ENCODE data around the gene PDE4D.

The PDE4D gene

GRCh38 chr5:59251627-59252026, 641.9 kb downstream of the PDE4D start:
- DNase-seq (ENCODE audit: low spot score): no peak

GRCh38 chr5:59249726-59250125, 643.8 kb downstream of the PDE4D start:
- no peak for DNase-seq (ENCODE audit: low spot score)

GRCh38 chr5:59249160-59249559, 644.4 kb downstream of the PDE4D start:
- DNase-seq (ENCODE audit: low spot score): no peak

GRCh38 chr5:59246882-59247281, 646.6 kb downstream of the PDE4D start:
- DNase-seq (ENCODE audit: low spot score): no peak

GRCh38 chr5:59246145-59246869, 647.2 kb downstream of the PDE4D start:
- no peak for DNase-seq (ENCODE audit: low spot score)

GRCh38 chr5:59245198-59245597, 648.3 kb downstream of the PDE4D start:
- no peak for DNase-seq (ENCODE audit: low spot score)

DNA sequence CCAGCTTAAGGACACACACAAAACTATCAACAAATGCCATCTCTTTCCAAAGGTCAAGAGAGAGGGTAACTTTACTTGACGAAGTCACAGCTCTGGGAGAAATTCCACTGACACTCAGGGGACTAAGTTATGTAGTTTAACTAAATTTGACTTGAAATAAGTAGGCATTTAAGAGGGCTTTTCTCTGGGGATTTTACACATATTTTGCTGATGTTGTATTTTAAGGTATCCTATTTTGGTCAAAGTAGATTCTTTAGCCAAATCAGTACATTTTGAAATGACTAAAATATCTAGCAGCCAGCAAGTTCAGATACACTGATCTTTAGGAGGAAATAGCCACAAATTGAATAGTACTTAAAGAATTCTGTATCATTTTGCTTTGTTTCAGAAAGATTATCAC, 652.0 kb downstream of the PDE4D start:
- no peak for DNase-seq (ENCODE audit: low spot score)

DNA sequence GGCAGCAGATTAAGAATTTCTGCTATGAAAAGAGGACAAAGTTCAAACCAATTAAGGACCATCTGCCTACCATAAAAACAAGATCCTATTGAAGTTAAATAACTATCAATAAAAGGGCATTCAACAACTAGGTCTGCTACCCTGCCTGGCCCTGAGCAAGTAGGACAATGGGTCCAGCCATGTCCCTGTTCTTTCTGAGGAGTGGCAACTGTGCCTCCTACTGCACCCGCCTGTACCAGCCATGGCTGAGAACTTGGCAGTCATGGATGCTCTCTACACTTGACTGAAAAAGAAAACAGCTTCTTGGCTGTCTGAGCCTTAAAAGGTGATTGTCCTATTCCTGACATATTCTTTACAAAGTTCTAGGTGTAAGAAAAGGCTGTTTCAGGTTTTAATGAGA, 652.4 kb downstream of the PDE4D start:
- DNase-seq (ENCODE audit: low spot score): no peak

DNA sequence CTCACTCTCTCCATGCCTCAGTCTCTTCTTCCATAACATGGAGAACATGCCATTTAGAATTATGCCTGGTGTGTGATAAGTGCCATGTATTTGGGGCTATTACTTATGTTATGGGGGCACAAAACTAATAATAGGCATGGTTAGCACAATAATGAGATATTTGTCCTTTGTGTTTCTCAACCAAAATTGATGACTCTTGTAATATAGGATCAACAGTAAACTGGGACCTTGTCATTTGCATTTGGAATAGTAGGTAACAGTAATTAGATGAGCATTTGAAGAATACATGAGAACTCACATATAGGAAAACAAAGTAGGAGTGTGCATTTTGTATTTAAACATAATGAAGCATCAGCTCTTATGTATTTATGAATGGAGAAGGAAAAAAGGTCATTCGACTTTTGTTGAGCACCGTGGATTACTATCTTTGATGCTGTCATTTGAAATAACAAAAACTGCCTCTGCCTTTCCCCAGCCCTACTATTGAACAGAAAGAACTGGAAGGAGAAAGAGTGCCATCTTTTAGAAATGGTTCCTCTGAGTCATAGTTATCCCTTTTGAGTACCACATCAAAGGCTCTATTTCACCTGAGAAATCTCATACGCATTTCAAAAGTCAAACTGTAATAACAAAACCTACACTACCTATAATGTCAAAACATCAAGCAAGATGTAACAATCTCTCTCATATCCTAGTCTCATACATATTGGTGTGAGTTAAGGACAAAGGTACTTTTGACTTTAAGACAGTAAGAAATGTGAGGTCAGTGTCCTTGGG, 655.2 kb downstream of the PDE4D start:
- peak; percentile 3 for DNase-seq (ENCODE audit: low spot score)

- DNase-seq (ENCODE audit: low spot score): no peak
These were observed 656.5 kb downstream of the PDE4D start for GRCh38 chr5:59236986-59237385.

DNA sequence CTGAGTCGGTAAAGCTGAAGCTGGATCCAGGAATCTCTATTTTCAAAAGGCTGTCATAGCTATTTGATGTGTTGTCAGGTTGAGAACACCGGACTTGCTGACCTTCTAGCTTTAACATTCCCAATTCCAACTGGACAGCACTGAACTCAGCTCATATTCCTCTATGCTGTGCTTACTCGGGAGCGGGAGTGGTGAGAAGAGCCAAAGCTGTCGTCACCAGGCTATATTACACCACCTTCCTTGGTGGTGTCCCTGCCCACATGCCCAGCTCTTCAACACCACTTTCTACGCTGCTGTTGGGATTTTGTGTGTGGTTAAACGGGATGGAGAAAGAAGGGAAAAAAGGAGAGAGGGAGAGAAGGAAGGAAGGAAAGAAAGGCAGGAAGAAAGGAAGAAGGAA, 657.1 kb downstream of the PDE4D start:
- no peak for DNase-seq (ENCODE audit: low spot score)

- no peak for DNase-seq (ENCODE audit: low spot score)
These were observed 659.3 kb downstream of the PDE4D start for GRCh38 chr5:59234236-59234635.

- no peak for DNase-seq (ENCODE audit: low spot score)
These were observed 662.1 kb downstream of the PDE4D start for GRCh38 chr5:59231221-59231931.

DNA sequence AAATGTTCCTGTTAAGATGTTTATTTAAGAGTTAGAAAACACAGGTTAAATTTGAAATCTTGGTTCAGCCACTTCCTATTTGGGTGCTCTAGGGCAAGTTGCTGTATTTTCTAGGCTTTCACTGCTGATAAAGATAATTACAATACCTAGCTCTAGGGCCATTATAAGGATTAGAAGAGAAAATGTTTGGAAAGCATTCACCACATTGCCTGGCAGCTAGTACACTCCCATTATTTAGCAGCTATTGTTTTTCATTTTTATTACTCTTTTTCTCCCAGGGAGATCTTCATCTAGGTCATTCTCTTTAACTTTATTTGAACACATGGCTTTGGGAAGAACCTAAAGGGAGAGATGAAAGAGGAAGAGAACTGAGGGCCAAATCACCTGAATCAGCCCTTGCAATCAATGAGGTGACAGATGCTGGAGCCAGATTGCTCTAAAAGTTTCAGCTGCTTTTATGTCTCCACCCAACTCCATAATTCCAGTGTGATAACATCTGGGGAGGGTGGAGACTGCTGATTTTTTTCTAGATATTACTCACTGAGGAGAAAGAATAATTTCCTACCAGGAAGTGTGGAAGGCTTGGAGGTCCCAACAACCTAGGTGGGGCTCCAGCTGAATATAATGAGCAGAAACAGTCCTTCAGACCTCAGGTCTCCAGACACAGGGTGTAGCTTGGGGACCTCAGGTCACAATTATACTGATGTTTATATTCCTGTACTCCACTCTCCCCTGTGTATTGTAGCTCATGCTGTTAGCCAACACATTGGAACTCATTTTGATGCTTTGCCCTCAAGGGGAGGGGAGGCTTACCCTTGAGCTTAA, 670.6 kb downstream of the PDE4D start:
- no peak for DNase-seq (ENCODE audit: low spot score)

GRCh38 chr5:59221769-59222168, 671.8 kb downstream of the PDE4D start:
- DNase-seq (ENCODE audit: low spot score): no peak

DNA sequence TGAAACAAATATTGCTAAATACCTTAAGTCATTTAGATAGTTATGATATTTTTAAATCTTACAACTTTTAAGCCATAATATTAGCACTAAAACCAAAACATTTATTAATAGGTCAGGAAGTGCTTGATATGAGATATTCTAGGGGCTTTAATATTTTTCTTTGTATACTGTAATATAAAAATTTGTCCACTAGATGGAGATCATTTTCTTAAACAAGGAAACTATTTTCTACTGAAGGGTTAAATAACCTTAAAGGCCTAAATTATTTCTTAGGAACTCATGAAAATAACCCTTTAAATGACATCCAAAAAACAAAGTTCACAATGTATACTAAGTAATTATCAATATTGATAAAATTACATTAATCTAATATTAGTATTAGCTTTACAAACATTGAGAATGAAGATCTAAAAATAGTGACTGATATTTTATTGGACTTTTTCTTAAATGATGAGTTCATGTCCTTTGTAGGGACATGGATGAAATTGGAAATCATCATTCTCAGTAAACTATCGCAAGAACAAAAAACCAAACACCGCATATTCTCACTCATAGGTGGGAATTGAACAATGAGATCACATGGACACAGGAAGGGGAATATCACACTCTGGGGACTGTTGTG, 675.0 kb downstream of the PDE4D start:
- DNase-seq (ENCODE audit: low spot score): no peak

GRCh38 chr5:59216841-59217240, 676.7 kb downstream of the PDE4D start:
- no peak for DNase-seq (ENCODE audit: low spot score)

DNA sequence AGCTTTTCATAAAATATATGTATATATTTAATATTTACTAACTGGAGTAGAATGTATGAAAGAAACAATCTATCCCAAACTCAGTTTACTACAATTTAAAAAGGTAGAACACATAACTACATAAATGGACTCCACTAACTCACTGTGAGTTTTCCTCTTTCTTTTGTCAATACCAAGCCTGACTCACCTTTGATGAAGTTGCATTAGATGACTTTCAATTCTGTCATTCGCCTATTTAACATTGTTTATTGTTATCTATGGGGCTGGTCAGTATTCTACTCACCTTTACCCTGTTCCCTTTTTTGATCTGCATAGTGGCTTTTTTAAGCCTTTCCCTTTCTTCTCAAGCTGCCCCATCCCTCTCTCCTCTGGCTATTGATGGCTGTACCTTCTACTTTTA, 680.9 kb downstream of the PDE4D start:
- DNase-seq (ENCODE audit: low spot score): no peak

DNA sequence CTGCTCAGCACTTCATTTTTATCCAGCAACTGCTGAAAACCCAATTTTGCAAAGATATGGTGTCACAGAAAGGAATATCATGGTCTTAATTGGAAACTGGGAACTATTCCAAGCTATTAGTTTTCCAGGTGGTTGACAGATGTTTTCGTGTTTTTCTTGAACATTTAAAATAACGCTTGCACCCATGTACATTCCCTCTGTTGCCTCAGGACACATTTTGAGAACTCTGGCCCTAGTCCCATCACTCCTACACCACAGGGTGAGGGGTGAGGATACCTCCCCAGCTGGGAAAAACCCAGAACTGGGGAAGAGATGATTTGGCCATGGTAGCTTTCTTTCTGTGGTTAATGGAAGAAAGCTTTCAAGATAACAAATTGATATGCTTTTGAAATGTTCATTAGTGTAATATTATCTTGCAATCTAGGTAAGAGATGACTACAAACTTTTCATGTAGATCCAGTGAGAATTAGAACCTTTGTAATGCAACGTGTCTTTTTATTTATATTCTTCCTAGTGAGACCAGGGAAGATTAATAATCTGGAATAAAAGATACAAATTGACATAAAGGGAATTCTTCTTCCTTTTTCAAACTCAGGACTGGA, 683.7 kb downstream of the PDE4D start:
- no peak for DNase-seq (ENCODE audit: low spot score)

GRCh38 chr5:59208474-59208873, 685.1 kb downstream of the PDE4D start:
- DNase-seq (ENCODE audit: low spot score): no peak

GRCh38 chr5:59207401-59207800, 686.1 kb downstream of the PDE4D start:
- DNase-seq (ENCODE audit: low spot score): no peak

Measured in CD4-positive, alpha-beta T cell treated with Interleukin-2 at 100 ng/mL for 4 hours (primary cell).